Transverse colon (tissue), 3 donors: ENCODE data around the gene BTNL2.

Source experiments
- POLR2A ChIP-seq: fragments of 450-650 bp; IDR thresholded peaks from one replicate; pipeline ENCODE4 v1.6.1; 2016; ENCODE audit warnings: antibody characterized with exemption, mild to moderate bottlenecking, moderate library complexity
- TF ChIP-seq, protein P1 (sequence below), 5 experiments: fragments of 200-600 bp in 3 of 5; fragments of 450-650 bp in 2 of 5; sonication (generic) in 3 of 5; IDR thresholded peaks; 1 replicate in 2 of 5; 2 replicates in 3 of 5; pipeline ENCODE4 v1.5.1; 2016 to 2017; ENCODE audit warnings: antibody characterized with exemption in 5 of 5, inconsistent platforms in 3 of 5, mild to moderate bottlenecking in 2 of 5, moderate library complexity in 1 of 5

DNA sequence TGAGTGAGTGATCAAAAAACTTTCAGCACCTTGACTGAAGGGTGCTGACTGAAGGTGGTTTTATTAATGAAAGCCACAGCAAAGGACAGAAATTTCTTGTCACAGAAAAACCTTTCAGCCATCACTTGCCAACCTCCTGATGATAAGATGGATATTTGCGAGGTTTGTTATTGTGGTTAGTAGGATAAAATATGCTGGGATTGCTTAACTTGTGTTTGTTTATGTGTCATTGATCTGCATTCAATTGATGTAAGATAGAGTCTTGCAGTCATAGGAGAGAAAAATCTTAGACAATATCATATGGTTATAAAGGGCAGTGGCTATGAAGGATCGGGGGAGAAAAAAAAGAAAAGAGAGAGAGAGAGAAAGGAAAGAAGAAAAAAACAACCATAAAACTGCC lies 36.5 kb downstream of the BTNL2 start:
- TF ChIP-seq, protein P1, sequence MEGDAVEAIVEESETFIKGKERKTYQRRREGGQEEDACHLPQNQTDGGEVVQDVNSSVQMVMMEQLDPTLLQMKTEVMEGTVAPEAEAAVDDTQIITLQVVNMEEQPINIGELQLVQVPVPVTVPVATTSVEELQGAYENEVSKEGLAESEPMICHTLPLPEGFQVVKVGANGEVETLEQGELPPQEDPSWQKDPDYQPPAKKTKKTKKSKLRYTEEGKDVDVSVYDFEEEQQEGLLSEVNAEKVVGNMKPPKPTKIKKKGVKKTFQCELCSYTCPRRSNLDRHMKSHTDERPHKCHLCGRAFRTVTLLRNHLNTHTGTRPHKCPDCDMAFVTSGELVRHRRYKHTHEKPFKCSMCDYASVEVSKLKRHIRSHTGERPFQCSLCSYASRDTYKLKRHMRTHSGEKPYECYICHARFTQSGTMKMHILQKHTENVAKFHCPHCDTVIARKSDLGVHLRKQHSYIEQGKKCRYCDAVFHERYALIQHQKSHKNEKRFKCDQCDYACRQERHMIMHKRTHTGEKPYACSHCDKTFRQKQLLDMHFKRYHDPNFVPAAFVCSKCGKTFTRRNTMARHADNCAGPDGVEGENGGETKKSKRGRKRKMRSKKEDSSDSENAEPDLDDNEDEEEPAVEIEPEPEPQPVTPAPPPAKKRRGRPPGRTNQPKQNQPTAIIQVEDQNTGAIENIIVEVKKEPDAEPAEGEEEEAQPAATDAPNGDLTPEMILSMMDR (IDR thresholded peaks at IDR 0.05), result no peak
- no peak for TF ChIP-seq POLR2A
